Measurements from ENCODE around the gene TMPRSS4. TPM values are rescaled to one million over a fixed set of nuclear protein-coding genes. Genes with fewer than 3 reads are reported as not detected.

TMPRSS4 gene
- total and polyA plus RNA-seq, 9 of the 15 experiments (the other 6 are each of a cell fraction or from before 2014, with no cell fraction given): 4.0 to 10.0 (median 5.6) TPM

DNA sequence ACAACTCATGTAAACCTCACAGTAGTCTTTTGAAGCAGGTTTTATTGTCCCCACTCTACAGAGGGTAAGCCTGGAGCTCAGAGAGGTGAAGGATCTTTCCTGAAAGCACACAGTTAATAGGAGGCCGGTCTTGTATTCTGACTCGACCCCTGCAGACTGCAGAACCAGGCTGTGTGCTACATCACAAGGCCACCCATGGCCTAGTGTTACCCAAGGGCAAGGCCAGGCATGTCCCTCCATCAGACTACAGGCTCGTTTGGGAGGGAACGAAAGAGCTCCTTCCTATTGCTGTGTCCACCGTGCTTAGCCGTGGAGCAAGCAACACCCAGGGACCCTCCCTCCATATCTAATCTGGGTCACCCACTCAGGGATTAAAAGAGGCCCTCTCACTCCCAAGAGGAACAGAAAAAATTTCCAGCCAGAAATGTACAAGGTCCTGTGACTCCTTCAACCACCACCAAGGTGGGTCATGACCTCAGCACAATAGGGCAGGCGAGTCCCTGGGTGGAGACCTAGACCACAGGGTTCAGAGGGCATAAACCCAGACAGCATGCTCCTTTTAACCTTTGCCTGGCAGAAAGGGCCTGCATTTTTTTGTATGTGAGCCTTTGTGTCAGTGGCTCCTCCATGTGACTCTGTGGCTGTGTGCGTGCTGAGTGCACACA is 16.2 kb downstream of the TMPRSS4 start (continued):
- TF ChIP-seq, protein P1, sequence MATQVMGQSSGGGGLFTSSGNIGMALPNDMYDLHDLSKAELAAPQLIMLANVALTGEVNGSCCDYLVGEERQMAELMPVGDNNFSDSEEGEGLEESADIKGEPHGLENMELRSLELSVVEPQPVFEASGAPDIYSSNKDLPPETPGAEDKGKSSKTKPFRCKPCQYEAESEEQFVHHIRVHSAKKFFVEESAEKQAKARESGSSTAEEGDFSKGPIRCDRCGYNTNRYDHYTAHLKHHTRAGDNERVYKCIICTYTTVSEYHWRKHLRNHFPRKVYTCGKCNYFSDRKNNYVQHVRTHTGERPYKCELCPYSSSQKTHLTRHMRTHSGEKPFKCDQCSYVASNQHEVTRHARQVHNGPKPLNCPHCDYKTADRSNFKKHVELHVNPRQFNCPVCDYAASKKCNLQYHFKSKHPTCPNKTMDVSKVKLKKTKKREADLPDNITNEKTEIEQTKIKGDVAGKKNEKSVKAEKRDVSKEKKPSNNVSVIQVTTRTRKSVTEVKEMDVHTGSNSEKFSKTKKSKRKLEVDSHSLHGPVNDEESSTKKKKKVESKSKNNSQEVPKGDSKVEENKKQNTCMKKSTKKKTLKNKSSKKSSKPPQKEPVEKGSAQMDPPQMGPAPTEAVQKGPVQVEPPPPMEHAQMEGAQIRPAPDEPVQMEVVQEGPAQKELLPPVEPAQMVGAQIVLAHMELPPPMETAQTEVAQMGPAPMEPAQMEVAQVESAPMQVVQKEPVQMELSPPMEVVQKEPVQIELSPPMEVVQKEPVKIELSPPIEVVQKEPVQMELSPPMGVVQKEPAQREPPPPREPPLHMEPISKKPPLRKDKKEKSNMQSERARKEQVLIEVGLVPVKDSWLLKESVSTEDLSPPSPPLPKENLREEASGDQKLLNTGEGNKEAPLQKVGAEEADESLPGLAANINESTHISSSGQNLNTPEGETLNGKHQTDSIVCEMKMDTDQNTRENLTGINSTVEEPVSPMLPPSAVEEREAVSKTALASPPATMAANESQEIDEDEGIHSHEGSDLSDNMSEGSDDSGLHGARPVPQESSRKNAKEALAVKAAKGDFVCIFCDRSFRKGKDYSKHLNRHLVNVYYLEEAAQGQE (IDR thresholded peaks at IDR 0.05; ENCODE audit: borderline replicate concordance): no peak
- TF ChIP-seq, protein P1 (CRISPR knock-in tag; IDR thresholded peaks at IDR 0.05; ENCODE audit: low read depth): no peak
- no peak for TF ChIP-seq ZNF354B (CRISPR knock-in tag; IDR thresholded peaks at IDR 0.05)
- no peak for TF ChIP-seq MEIS2 (IDR thresholded peaks at IDR 0.05; ENCODE audit: partially characterized antibody)
- no peak for TF ChIP-seq CCAR2 (IDR thresholded peaks at IDR 0.05; ENCODE audit: low read depth, low read length)
- peak; percentile 57 for TF ChIP-seq SOX6 (IDR thresholded peaks at IDR 0.05)
- no peak for TF ChIP-seq RUNX1 (IDR thresholded peaks at IDR 0.05; ENCODE audit: low read depth)
- TF ChIP-seq TAL1 (IDR thresholded peaks at IDR 0.05): 0 out of 2 replicates have a peak, but pooled peaks have one; percentile 13
- TF ChIP-seq ZNF780A (CRISPR knock-in tag; IDR thresholded peaks at IDR 0.05): no peak
- TF ChIP-seq POLR3A (IDR thresholded peaks at IDR 0.05; ENCODE audit: borderline replicate concordance, extremely low read depth, insufficient read depth, insufficient read length): no peak
- TF ChIP-seq POU5F1 (IDR thresholded peaks at IDR 0.05; ENCODE audit: borderline replicate concordance, low read depth, low read length, partially characterized antibody): no peak
- TF ChIP-seq HMBOX1 (IDR thresholded peaks at IDR 0.05): 0 out of 2 replicates have a peak, but pooled peaks have one; percentile 14
- TF ChIP-seq POLR2AphosphoS5 (IDR thresholded peaks at IDR 0.05; ENCODE audit: control insufficient read depth, insufficient read depth, low read depth, low read length): no peak
- TF ChIP-seq PHB2 (IDR thresholded peaks at IDR 0.05; ENCODE audit: low read depth): no peak
- TF ChIP-seq HNRNPK (IDR thresholded peaks at IDR 0.05; ENCODE audit: low read depth, low read length, poor library complexity, severe bottlenecking): no peak
- TF ChIP-seq, protein P2, sequence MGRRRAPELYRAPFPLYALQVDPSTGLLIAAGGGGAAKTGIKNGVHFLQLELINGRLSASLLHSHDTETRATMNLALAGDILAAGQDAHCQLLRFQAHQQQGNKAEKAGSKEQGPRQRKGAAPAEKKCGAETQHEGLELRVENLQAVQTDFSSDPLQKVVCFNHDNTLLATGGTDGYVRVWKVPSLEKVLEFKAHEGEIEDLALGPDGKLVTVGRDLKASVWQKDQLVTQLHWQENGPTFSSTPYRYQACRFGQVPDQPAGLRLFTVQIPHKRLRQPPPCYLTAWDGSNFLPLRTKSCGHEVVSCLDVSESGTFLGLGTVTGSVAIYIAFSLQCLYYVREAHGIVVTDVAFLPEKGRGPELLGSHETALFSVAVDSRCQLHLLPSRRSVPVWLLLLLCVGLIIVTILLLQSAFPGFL (CRISPR knock-in tag; IDR thresholded peaks at IDR 0.05): no peak
- TF ChIP-seq HDAC1 (IDR thresholded peaks at IDR 0.05): peak in 1 of 2 experiments; percentile 48; a peak in 2 of 4 replicates
- TF ChIP-seq MYBL2 (IDR thresholded peaks at IDR 0.05; ENCODE audit: low read depth): no peak
- TF ChIP-seq MYBL2 (CRISPR knock-in tag; IDR thresholded peaks at IDR 0.05; ENCODE audit: borderline replicate concordance): no peak
- TF ChIP-seq COPS2 (conservative IDR thresholded peaks at IDR 0.05): no peak
